HG02610 (cell line): ENCODE measurements around the gene HRK.

Experiments used
- ATAC-seq: cut with Tn5 transposase; IDR thresholded peaks from one replicate; pipeline ENCODE4 v1.9.1; 2021; ENCODE audit warnings: mild to moderate bottlenecking, moderate library complexity; ENCODE audit not compliant: unreplicated experiment

The HRK gene

GRCh38 chr12:116881325-116881876 lies at the start of gene HRK:
Gene HRK, minus strand, starts transcription at chr12:116881441. Its CDS starts 134 bp downstream, at chr12:116881307.
- no peak for ATAC-seq

GRCh38 chr12:116929885-116930284 lies 48.6 kb upstream of the HRK start:
- ATAC-seq: no peak

- no peak for ATAC-seq
Measured at GRCh38 chr12:116928504-116928903, 47.3 kb upstream of the HRK start.

- no peak for ATAC-seq
Measured at GRCh38 chr12:116927244-116927940, 46.2 kb upstream of the HRK start.

GRCh38 chr12:116926283-116927243 lies 45.3 kb upstream of the HRK start:
- ATAC-seq: no peak

- peak; percentile 66 for ATAC-seq
Measured at GRCh38 chr12:116924558-116925453, 43.6 kb upstream of the HRK start.

- peak; percentile 61 for ATAC-seq
Measured at GRCh38 chr12:116922194-116922897, 41.1 kb upstream of the HRK start.

GRCh38 chr12:116920939-116921338 lies 39.7 kb upstream of the HRK start:
- no peak for ATAC-seq

- no peak for ATAC-seq
Measured at GRCh38 chr12:116919706-116920485, 38.7 kb upstream of the HRK start.

- ATAC-seq: no peak
Measured at GRCh38 chr12:116919247-116919661, 38.0 kb upstream of the HRK start.

- no peak for ATAC-seq
Measured at GRCh38 chr12:116918464-116918863, 37.2 kb upstream of the HRK start.

- peak; percentile 85 for ATAC-seq
Measured at GRCh38 chr12:116916714-116917114, 35.5 kb upstream of the HRK start.

GRCh38 chr12:116916122-116916521 lies 34.9 kb upstream of the HRK start:
- no peak for ATAC-seq

GRCh38 chr12:116915326-116915725 lies 34.1 kb upstream of the HRK start:
- ATAC-seq: no peak

- ATAC-seq: peak; percentile 90
Measured at GRCh38 chr12:116910645-116911451, 29.6 kb upstream of the HRK start, which contains the start of gene FBXW8. Gene FBXW8, plus strand, starts transcription at chr12:116910950. Its CDS starts 88 bp downstream, at chr12:116911038.

- no peak for ATAC-seq
Measured at GRCh38 chr12:116910280-116910644, 29.0 kb upstream of the HRK start.

- ATAC-seq: no peak
Measured at GRCh38 chr12:116906285-116906684, 25.0 kb upstream of the HRK start.

GRCh38 chr12:116903818-116904217 lies 22.6 kb upstream of the HRK start:
- no peak for ATAC-seq
